HG02678 (cell line): ENCODE measurements around the gene LLCFC1.

Source experiments
- ATAC-seq: cut with Tn5 transposase; IDR thresholded peaks from one replicate; pipeline ENCODE4 v1.9.1; 2021; ENCODE audit warnings: mild to moderate bottlenecking, moderate library complexity; ENCODE audit not compliant: unreplicated experiment

Gene LLCFC1

GRCh38 chr7:142910031-142910433, 29.3 kb upstream of the LLCFC1 start:
- ATAC-seq: no peak

GRCh38 chr7:142910481-142910880, 28.8 kb upstream of the LLCFC1 start:
- ATAC-seq: no peak

- ATAC-seq: no peak
Measured at GRCh38 chr7:142913051-142913450, 26.2 kb upstream of the LLCFC1 start.

GRCh38 chr7:142913566-142913965, 25.7 kb upstream of the LLCFC1 start:
- ATAC-seq: no peak

GRCh38 chr7:142914121-142914520, 25.2 kb upstream of the LLCFC1 start:
- no peak for ATAC-seq

- ATAC-seq: no peak
Measured at GRCh38 chr7:142915315-142915714, 24.0 kb upstream of the LLCFC1 start.

GRCh38 chr7:142916508-142916907, 22.8 kb upstream of the LLCFC1 start:
- no peak for ATAC-seq

- ATAC-seq: no peak
Measured at GRCh38 chr7:142917447-142917846, 21.8 kb upstream of the LLCFC1 start.

- no peak for ATAC-seq
Measured at GRCh38 chr7:142918901-142919300, 20.4 kb upstream of the LLCFC1 start.

GRCh38 chr7:142919656-142920055, 19.6 kb upstream of the LLCFC1 start:
- no peak for ATAC-seq

- ATAC-seq: no peak
Measured at GRCh38 chr7:142923391-142923790, 15.9 kb upstream of the LLCFC1 start.

GRCh38 chr7:142925413-142925812, 13.9 kb upstream of the LLCFC1 start:
- ATAC-seq: no peak

GRCh38 chr7:142927085-142927745, 12.1 kb upstream of the LLCFC1 start:
- no peak for ATAC-seq

GRCh38 chr7:142927949-142928348, 11.3 kb upstream of the LLCFC1 start:
- ATAC-seq: no peak

GRCh38 chr7:142930126-142930730, 9.1 kb upstream of the LLCFC1 start:
- no peak for ATAC-seq

- ATAC-seq: no peak
Measured at GRCh38 chr7:142932386-142933091, 6.7 kb upstream of the LLCFC1 start.

- no peak for ATAC-seq
Measured at GRCh38 chr7:142933092-142933475, 6.2 kb upstream of the LLCFC1 start.

GRCh38 chr7:142933624-142934023, 5.7 kb upstream of the LLCFC1 start, which contains the start of gene TRPV5:
TSS of gene TRPV5 (minus strand) at chr7:142933746. CDS start at chr7:142933459, 287 bp downstream.
- no peak for ATAC-seq

- no peak for ATAC-seq
Measured at GRCh38 chr7:142934056-142934455, 5.2 kb upstream of the LLCFC1 start.

GRCh38 chr7:142935941-142936565, 3.2 kb upstream of the LLCFC1 start:
- ATAC-seq: no peak

GRCh38 chr7:142938611-142939010, 673 bp upstream of the LLCFC1 start:
- no peak for ATAC-seq
